GM18867 (cell line): ENCODE data around the gene HACL1.
A peak's percentile ranks its signal among the peaks of the same experiment; 100 is the strongest.

Source experiments
- ATAC-seq: cut with Tn5 transposase; IDR thresholded peaks from one replicate; pipeline ENCODE4 v1.9.1; 2021; ENCODE audit warnings: mild to moderate bottlenecking, moderate library complexity; ENCODE audit not compliant: unreplicated experiment

The HACL1 gene

GRCh38 chr3:15601399-15602145 is at the start of gene HACL1, which contains the start of gene BTD:
Gene HACL1 (minus strand): TSS chr3:15601569. CDS start chr3:15601463, 106 bp downstream.
Gene BTD (plus strand): TSS chr3:15601745. CDS start chr3:15635440, 33,695 bp downstream.
- ATAC-seq: peak; percentile 92

- no peak for ATAC-seq
Measured at GRCh38 chr3:15649858-15650257, 48.5 kb upstream of the HACL1 start.

- ATAC-seq: no peak
Measured at GRCh38 chr3:15649341-15649740, 48.0 kb upstream of the HACL1 start.

- ATAC-seq: peak; percentile 93
Measured at GRCh38 chr3:15647611-15648167, 46.3 kb upstream of the HACL1 start.

GRCh38 chr3:15646851-15647511 is 45.6 kb upstream of the HACL1 start:
- ATAC-seq: peak; percentile 16

- no peak for ATAC-seq
Measured at GRCh38 chr3:15645740-15646501, 44.6 kb upstream of the HACL1 start.

- ATAC-seq: no peak
Measured at GRCh38 chr3:15645246-15645645, 43.9 kb upstream of the HACL1 start.

GRCh38 chr3:15638891-15639262 is 37.5 kb upstream of the HACL1 start:
- ATAC-seq: no peak

GRCh38 chr3:15638193-15638890 is 37.0 kb upstream of the HACL1 start:
- no peak for ATAC-seq

- ATAC-seq: peak; percentile 34
Measured at GRCh38 chr3:15637131-15637951, 36.0 kb upstream of the HACL1 start.

- ATAC-seq: peak; percentile 63
Measured at GRCh38 chr3:15636028-15636709, 34.8 kb upstream of the HACL1 start.

GRCh38 chr3:15635121-15635661 is 33.8 kb upstream of the HACL1 start:
- no peak for ATAC-seq

GRCh38 chr3:15634671-15635070 is 33.3 kb upstream of the HACL1 start:
- no peak for ATAC-seq

- ATAC-seq: no peak
Measured at GRCh38 chr3:15633766-15634598, 32.6 kb upstream of the HACL1 start.

- ATAC-seq: no peak
Measured at GRCh38 chr3:15633159-15633558, 31.8 kb upstream of the HACL1 start.

GRCh38 chr3:15632212-15632580 is 30.8 kb upstream of the HACL1 start:
- ATAC-seq: no peak

- ATAC-seq: no peak
Measured at GRCh38 chr3:15631426-15632211, 30.2 kb upstream of the HACL1 start.
